ENCODE data around the gene SLC24A1. TPM values are rescaled to one million over a fixed set of nuclear protein-coding genes. Genes with fewer than 3 reads are reported as not detected.

Gene SLC24A1
- total and polyA plus RNA-seq, 2 of the 13 experiments (the other 11 are each of a cell fraction or from before 2014, with no cell fraction given) = 5.9 to 8.3 TPM

- peak; percentile 94 for TF ChIP-seq KLF12 (CRISPR knock-in tag; IDR thresholded peaks at IDR 0.05; ENCODE audit: borderline replicate concordance)
- TF ChIP-seq SPEN (CRISPR knock-in tag; IDR thresholded peaks at IDR 0.05; ENCODE audit: low read depth) = peak; percentile 96
- TF ChIP-seq ZFP1 (CRISPR knock-in tag; IDR thresholded peaks at IDR 0.05) = peak; percentile 95
- TF ChIP-seq ZNF780A (CRISPR knock-in tag; IDR thresholded peaks at IDR 0.05) = peak; percentile 88; the same call in 1 of the 2 replicates
- TF ChIP-seq MTA1 (CRISPR knock-in tag; IDR thresholded peaks at IDR 0.05; ENCODE audit: borderline replicate concordance) = peak; percentile 86; the same call in 1 of the 2 replicates
- peak; percentile 89 for TF ChIP-seq YY1 (IDR thresholded peaks at IDR 0.05; ENCODE audit: insufficient read depth, insufficient replicate concordance, low read depth, low read length)
- TF ChIP-seq ZNF570 (CRISPR knock-in tag; IDR thresholded peaks at IDR 0.05; ENCODE audit: borderline replicate concordance) = peak; percentile 53; the same call in 1 of the 2 replicates
- TF ChIP-seq CENPX (CRISPR knock-in tag; IDR thresholded peaks at IDR 0.05) = no peak
- TF ChIP-seq ZNF101 (CRISPR knock-in tag; IDR thresholded peaks at IDR 0.05; ENCODE audit: borderline replicate concordance, low read depth) = peak; percentile 77; the same call in 1 of the 2 replicates
- no peak for TF ChIP-seq HHEX (CRISPR knock-in tag; IDR thresholded peaks at IDR 0.05)
- TF ChIP-seq SNAPC4 (CRISPR knock-in tag; IDR thresholded peaks at IDR 0.05) = peak; percentile 89
- TF ChIP-seq ZNF446 (CRISPR knock-in tag; IDR thresholded peaks at IDR 0.05) = peak; percentile 26; the same call in 1 of the 2 replicates
- peak; percentile 96 for TF ChIP-seq ZMAT3 (CRISPR knock-in tag; conservative IDR thresholded peaks at IDR 0.05)
- TF ChIP-seq MZF1 (CRISPR knock-in tag; IDR thresholded peaks at IDR 0.05; ENCODE audit: borderline replicate concordance) = no peak
- peak; percentile 47; the same call in 1 of the 2 replicates for TF ChIP-seq ZNF746 (CRISPR knock-in tag; IDR thresholded peaks at IDR 0.05)
- TF ChIP-seq KMT2A (CRISPR knock-in tag; IDR thresholded peaks at IDR 0.05) = peak; percentile 99
- TF ChIP-seq JDP2 (CRISPR knock-in tag; IDR thresholded peaks at IDR 0.05; ENCODE audit: borderline replicate concordance) = no peak
- peak; percentile 87 for TF ChIP-seq E2F1 (CRISPR knock-in tag; IDR thresholded peaks at IDR 0.05)
- no peak for TF ChIP-seq SNAI1 (CRISPR knock-in tag; IDR thresholded peaks at IDR 0.05; ENCODE audit: borderline replicate concordance)
- TF ChIP-seq ZNF441 (CRISPR knock-in tag; IDR thresholded peaks at IDR 0.05; ENCODE audit: borderline replicate concordance) = peak; percentile 97
- TF ChIP-seq ZNF768 (CRISPR knock-in tag; IDR thresholded peaks at IDR 0.05) = peak; percentile 90
- TF ChIP-seq FLYWCH1 (CRISPR knock-in tag; IDR thresholded peaks at IDR 0.05) = no peak
- peak; percentile 70 for TF ChIP-seq MYPOP (CRISPR knock-in tag; IDR thresholded peaks at IDR 0.05)
- peak; percentile 89; the same call in 1 of the 2 replicates for TF ChIP-seq TGIF2 (CRISPR knock-in tag; IDR thresholded peaks at IDR 0.05)
Measured at GRCh38 chr15:65610871-65611718, 10.6 kb upstream of the SLC24A1 start, which contains the start of gene INTS14 (continued).
